HG02642 (cell line): Measurements from ENCODE around the gene PCCA.

Experiments
- ATAC-seq: cut with Tn5 transposase; IDR thresholded peaks from one replicate; pipeline ENCODE4 v1.9.1; 2021; ENCODE audit warnings: mild to moderate bottlenecking; ENCODE audit not compliant: unreplicated experiment, poor library complexity

Gene PCCA

DNA sequence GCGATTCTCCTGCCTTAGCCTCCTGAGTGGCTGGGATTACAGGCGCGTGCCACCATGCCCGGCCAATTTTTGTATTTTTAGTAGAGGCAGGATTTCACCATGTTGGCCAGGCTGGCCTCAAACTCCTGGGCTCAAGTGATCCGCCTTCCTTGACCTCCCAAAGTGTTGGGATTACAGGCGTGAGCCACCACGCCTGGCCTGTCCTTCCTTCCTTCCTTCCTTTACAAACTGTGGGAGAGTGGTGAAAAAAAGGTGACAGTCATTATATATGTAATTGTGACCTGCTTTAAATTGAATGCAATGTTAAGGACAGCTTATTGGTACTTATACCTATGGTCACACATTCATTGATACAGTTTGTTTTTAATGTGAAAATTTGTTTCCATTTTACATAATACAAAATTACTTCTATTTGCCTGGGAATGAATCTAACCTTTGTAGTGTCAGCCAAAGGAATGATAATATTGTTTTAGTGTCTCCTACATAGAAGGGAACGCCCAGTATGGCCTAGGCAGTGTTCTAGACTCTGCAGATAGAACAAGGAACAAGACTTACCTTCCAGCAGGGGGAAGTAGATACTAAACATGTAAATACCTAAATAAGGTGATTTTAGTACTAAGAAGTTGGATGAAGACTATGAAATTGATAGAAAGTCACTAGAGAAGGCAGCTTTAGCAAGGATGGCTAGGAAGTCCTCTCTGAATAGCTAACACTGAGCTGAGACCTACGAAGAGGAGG is 353.4 kb downstream of the PCCA start:
- ATAC-seq: no peak

DNA sequence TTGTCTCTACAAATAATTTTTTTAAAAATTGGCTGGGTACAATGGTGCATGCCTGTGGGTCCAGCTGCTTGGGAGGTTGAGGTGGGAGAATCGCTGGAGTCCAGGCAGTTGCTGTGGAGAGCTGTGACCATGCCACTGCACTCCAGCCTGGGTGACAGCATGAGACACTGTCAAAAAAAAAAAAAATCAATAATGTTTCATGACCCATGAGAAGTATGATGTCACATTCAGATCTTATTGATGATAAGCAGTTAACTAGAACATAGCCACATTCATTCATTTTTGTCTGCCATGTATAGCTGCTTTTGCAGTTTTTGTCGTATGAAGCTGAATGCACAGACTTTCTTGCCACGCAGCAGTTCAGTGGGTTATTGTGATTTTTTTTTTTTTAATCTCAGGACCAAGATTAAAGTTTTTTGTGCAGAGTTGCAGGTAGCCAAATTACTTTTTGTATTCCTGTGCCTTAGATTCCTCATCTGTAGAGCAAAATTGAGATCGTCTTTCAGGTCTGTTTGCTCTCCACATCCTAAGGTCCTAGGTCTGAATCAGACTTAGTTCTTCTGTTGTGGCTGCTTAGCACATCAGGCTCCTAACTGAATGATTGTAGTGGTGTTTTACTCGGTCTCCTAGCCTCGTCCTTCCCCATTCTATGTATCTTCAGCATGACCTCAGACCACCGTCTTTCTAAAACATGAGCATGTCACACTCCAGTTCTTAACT is 354.5 kb downstream of the PCCA start:
- ATAC-seq: no peak

DNA sequence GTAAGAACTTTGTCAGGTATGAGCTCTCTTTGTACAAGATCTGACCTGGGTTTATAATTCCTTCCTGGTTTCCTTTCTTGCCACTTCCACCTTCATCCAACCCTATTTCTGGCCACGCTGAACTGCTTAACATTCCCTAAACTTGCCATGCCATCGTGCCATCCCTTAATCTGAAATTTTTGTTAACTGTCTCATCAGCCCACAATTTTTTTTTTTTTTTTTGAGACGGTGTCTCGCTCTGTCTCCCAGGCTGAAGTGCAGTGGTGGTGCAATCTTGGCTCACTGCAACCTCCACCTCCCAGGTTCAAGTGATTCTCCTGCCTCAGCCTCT is 355.1 kb downstream of the PCCA start:
- no peak for ATAC-seq

DNA sequence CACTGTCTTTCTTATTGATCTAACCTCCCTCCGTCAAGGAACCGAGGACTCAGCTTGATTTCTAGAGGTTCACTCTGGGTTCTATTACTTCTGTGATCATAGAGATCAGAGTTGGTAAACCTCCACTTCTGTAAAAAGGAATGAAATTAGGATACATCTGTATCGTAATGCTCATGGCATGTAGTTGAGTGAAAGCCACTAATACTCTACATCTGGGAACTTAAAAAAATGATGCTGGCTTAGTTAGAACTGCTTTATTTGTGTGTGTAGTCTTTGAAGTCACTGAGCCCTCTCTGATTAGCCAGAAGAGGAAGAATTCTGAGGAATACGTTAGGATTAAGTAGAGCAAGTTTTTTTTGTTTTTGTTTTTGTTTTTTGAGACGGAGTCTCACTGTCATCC is 358.9 kb downstream of the PCCA start:
- ATAC-seq: no peak

DNA sequence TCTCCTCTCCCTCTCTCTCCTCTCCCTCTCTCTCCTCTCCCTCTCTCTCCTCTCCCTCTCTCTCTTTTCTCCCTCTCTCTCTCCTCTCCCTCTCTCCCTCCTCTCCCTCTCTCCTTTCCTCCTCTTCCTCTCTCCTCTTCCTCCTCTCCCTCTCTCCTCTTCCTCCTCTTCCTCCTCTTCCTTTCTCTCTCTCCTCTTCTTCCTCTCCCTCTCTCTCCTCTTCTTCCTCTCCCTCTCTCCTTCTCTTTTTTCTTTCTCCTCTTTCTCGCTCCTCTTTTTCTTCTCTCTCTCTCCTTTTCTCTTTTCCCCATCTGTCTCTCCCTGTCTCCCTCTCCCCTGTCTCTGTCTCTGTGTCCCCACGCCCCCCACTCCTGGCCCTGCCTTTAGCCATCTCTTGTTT is 363.0 kb downstream of the PCCA start:
- ATAC-seq: no peak

DNA sequence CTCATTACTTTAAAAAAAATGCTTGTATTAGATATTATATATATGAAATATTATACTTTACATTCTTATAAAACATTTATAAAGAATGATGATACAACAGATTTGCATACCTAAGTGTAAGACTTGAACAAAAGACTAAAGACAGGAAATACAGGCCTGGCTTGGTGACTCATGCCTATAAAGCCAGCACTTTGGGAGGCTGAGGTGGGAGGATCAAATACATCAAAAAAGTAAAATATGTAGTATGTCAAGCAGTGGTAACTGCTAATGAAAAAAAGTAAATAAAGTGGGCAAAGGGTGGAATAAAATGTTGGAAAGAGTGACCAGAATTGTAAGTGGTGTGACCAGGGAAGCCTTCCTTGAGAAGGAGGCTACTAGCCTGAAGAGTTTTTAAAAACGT is 366.0 kb downstream of the PCCA start:
- ATAC-seq: no peak

DNA sequence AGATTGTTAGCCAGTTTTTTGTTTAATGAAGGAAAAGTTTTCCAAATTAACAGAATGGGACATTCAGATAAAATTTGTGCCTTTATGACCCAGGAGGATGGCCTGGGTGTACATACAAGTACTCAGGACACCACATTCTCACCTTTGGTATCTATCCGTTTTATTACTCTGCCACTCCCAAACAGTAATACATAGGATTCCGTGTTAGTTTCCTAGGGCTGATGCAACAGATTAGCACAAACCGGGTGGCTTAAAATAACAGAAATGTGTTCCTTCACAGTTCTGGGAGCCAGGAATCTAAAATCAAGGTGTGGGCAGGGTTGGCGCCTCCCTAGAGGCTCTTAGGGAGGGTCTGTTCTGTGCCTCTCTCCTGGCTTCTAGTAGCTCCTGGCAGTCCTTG is 369.8 kb downstream of the PCCA start:
- no peak for ATAC-seq

DNA sequence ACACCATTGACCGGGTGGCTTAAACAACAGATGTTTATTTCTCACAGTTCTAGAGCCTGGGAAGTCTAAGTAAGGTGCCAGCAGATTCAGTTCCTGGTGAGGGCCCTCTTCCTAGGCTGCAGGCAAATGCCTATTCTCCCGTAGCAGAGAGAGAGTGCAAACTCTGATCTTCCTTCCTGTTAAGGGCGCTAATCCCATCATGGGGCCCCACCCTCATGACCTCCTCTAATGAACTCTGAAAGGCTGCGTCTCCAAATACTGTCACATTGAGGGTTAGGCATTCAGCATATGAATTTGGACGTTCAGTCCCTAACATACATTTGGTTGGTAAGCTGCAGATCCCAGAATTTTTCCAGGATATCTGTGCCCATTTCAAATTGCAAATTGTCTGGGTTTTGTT is 370.9 kb downstream of the PCCA start:
- no peak for ATAC-seq

DNA sequence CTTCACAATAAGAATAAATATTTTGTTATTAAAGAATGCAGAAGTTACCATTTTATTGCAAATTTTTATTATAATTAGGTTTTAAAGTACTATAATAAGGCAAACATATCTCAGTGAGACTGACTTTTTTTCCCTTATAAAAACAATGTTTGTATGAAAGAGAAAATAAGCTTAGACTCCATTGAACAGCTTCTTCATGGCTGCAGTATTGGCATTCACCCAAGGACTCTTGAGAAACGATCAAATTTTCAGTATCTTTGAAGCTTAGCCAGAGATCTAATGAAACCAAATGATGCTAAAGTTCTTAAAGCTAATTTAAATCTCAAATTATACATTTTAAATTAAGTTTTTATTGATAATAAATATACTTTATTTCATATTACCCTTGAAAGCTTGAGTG is 371.4 kb downstream of the PCCA start:
- ATAC-seq: no peak

DNA sequence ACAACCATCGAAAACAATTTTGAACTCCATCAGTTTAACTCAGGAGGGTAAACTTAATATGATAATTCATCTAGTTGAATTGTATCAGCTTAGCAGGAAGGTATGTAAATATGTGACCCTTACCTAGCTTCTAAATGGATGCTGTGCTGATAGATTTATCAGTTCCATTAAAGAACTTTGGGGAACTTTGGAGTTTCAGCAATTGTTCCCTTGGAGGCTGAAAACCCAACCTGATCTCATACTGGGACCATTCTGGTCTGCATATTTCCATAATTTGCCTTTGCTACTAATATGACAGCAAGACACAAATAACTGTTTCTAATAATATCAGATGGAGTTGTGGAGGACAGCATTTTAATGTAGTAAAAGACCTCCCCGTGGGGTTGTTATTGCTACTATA is 371.9 kb downstream of the PCCA start:
- no peak for ATAC-seq

DNA sequence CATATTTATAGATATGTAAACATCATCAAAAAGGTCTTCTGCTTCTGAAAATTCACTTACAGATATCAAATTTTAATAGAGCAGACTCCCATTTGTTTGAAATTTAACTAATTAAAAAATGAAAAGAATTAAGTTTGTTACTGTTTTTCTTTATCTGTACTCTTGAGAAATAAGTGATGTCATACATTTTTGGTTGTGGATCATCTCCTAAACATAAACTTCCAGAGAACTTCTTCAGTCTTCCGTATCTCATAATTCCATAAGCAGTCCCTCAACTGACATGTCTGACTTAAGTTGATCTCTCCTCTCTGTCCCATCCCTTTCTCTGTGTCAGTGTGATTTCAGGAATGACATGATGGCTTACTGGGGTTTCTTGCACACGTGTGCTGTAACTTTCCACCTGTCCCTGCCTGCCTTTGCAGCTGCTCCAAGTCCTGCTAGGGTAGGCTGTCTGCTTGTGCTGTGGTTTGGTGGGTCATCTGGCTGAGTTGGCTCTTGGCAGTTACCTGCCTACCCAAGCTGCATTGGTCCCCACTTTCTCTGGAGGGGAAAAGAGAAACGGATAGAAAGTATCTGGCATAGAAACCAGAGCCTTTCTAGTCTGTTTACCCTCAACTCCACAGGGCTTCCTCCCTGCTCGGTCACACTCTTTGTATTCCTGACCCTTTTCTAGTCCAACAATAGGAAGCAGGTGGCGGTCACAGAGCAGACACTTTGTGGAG is 372.6 kb downstream of the PCCA start:
- no peak for ATAC-seq

DNA sequence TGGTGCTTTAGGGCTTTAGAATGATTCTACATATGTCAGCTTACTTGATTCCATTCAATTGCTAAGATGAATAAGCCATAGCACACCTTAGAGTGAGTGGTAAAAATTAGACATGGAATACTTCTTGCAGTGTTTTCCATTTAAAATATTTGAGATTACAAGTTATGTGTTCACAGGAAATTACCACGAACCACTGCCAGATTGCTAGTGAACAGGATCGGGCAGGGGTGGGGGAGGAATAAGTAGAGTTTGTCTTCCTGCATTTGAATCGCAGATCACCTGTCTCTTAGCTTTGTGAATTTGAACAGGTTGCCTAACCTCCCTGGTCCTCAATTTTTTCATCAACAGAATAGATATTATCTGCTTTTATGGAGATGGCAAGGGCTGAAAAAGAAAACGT is 375.1 kb downstream of the PCCA start:
- no peak for ATAC-seq

DNA sequence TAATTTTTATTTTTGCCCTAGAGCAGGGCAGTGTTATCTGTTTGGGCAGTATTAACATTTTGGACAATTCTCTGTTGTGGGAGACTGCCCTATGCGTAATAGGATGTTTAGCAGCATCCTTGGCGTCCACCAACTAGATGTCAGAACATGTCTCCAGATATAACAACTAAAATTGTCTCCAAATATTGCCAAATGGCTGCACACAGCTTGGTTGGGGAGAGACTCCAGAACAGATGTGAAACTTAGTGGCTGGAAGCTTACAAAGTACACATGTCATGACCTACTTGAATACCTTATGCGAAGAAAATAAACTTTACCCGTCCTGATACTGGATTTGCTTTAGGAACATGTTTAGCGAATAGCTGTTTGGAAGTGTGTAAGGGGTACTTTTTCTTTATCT is 376.7 kb downstream of the PCCA start:
- ATAC-seq: no peak

DNA sequence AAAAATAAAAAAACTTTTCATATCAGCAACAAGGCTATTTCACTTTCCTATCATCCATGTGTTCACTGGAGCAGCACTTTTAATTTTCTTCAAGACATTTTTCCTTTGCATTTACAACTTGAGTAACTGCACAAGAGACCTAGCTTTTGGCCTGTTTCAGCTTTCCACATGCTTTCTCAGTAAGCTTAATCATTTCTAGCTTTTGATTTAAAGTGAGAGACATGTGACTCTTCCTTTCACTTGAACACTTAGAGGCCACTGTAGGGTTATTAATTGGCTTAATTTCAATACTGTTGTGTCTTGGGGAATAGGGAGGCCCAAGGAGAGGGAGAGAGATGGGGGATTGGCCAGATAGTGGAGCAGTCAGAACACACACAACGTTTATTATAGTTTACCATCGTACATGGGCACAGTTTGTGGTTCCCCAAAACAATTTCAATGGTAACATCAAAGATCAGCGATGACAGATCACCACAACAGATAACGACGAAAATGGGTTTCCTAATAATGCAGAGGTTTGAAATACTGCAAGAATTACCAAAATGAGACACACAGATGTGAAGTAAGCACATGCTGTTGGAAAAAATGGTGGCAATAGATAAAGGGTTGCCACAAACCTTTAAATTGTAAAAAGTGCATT is 382.1 kb downstream of the PCCA start:
- no peak for ATAC-seq

DNA sequence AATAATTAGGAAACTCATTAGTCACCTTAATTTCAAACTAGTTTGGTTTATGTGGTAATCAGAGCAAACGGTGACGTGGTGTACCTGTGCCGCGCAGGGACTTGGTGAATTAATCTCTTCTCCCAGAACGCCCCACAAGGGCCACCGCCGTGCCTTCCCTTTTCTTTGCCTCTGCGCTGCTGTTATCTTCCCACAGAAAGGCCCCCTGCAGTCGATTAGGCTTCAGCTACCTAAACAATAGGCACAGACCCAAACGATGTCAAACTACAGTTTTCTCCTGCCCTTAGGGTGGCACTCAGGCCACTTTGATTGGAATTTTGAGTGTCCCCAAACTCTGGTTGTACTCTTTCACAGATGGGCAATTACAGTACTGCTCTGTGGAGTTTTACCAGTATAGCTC is 384.2 kb downstream of the PCCA start:
- no peak for ATAC-seq

DNA sequence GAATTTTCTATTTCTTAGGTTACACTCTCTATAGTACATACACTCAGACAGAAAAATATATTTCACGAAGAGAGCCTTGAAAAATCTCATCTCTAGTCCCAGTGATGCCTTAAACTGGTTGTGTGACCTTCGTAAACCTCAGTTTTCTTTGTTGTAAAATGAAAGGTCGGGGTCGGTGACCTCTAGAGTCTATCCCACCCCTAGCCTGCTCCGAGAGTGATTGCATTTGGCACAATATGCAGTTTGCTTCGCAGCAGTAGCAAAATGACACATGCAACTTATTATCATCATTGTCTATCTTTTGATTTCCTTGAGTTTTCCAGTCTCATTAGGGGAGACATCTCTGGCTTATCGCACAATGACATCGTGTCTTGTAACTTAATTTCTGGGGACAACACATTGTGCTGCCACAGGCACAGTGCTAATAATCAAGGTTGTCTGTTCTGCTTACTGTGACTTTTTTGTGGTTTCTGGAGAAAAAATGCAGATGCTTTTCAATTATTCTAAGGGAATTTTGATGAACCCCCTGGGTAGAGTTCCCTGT is 384.7 kb downstream of the PCCA start:
- ATAC-seq: no peak

DNA sequence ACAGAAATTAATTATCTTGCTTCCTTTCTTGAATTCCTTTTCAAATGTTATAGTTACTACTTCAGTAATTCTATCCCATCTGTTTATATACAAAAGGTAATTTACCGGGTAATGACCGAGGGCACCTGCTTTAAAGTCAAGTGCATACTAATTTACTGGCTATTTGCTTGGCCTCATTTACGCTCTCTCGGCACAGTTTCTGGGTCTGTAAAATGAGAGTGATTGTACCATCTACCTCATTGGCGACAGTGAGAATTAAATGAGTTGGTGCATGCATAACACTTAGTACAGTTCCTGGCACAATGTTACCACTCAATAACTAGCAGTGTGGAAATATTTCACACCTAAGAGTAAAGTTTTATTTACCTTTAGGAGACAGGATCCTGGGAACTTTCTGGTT is 388.1 kb downstream of the PCCA start:
- ATAC-seq: no peak

DNA sequence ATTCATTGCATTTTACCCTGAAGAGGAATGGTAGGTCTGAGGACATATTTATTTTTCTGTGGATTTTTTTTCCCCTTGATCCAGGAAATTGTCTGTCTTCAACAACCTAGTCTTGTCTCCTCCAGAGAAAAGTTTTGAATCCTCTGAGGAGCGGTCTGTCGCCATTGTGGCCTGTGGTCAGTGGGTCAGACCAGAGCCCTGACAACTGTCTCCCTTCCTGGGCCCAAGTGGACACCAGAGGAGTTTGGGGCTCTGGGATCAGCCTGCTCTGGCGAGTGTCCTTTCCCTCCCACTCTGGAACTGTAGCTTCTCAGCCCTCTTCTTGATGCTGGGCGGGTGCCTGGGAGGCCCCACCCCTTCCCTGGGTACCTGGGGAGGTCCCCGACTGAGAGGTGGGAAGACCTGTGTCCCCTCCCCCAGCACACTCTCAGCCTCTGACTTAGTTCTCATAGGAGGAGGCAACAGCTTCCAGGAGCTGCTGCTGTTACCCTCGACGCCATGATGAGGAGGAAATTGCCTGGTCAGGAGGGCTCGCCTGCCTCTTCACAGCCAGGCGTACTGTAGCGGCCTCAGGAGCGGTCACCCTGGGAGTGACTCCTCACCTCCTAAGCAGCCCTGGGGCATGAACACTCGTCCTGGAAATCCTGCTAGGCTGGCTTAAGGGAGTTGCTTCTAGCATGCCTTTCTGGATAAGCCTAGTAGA is 389.4 kb downstream of the PCCA start:
- no peak for ATAC-seq

DNA sequence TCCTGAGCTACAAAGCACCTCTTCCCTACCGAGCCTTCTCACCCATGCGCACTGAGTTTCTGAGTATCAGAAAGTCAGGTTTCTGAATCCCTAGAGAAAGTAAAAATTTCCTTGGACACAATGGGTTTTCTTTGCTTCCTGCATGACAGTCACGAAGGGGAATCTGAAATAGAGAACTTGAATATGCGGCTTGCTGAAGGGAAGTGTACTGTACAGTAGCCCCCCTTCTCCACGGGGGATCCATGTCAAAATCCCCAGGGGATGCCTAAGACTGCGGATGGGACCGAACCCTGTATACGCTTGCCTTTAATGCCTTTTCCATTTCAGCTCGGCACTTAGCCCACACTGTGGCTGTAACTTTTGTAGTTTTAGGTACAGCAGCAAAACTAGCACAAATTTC is 391.8 kb downstream of the PCCA start:
- ATAC-seq: no peak

DNA sequence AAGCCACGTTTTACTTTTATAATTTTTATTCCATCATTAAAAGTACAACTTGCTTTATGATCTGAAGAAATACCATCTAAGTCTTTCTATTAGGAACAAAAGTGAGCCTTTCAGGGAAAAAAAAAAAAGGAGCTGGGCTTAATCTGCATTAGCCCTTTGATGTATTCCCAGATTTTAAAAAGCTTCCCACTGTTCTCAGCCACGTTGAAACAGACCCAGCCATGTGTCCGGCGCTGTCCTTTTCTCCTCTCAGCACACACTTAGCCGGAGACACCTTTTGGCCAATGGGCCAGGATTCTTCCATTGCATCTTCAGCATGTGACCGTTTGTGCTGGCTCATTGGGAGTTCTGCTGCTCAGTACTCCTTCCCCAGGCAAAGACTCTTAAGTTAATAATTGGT is 394.2 kb downstream of the PCCA start:
- ATAC-seq: no peak
